ENCODE data around the gene KRTAP10-3.

KRTAP10-3 gene

DNA sequence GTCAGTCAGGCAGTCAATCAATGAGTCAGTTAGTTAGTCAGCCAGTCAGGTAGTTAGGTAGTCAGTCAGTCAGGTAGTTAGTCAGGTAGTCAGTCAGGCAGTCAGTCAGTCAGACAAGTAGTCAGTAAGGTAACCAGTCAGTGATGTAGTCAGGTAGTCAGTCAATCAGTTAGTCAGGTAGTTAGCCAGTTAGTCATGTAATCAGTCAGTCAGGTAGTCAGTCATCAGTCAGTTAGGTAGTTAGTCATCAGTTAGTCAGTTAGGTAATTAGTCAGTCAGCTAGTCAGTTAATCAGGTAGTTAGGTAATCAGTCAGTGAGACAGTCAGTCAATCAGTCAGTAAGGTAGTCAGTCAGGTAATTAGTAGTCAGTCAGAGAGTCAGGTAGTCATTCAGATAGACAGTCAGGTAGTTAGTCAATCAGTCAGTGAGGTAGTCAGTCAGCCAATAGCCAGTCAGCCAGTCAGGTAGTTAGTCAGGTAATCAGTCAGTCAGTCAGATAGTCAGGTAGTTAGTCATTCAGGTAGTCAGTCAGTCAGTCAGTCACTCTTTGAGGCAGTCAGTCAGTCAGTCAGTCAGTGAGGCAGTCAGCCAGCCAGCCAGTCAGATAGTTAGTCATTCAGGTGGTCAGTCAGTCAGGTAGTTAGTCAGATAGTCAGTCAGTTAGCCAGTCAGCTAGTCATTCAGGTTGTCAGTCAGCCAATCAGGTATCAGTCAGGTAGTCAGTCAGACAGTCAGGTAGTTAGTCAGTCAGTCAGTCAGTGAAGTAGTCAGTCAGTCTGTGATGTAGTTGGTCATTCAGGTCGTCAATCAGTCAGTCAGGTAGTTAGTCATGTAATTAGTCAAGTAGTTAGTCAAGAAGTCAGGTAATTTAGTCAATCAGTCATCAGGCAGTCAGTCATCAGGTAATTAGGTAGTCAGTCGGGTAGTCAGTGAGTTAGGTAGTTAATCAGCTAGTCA is 33.9 kb downstream of the KRTAP10-3 start:
- Mint-ChIP-seq H3K4me3 (no peak overlapping the region), H3K4me1 (ENCODE audit: low read depth) (no peaks in the 10 kb centered on the region), H3K9me3 (no peaks in the 10 kb centered on the region), H3K27ac (no peak overlapping the region), H3K36me3 (ENCODE audit: low read depth) (no peaks in the 10 kb centered on the region), H3K27me3 (no peaks in the 10 kb centered on the region)

DNA sequence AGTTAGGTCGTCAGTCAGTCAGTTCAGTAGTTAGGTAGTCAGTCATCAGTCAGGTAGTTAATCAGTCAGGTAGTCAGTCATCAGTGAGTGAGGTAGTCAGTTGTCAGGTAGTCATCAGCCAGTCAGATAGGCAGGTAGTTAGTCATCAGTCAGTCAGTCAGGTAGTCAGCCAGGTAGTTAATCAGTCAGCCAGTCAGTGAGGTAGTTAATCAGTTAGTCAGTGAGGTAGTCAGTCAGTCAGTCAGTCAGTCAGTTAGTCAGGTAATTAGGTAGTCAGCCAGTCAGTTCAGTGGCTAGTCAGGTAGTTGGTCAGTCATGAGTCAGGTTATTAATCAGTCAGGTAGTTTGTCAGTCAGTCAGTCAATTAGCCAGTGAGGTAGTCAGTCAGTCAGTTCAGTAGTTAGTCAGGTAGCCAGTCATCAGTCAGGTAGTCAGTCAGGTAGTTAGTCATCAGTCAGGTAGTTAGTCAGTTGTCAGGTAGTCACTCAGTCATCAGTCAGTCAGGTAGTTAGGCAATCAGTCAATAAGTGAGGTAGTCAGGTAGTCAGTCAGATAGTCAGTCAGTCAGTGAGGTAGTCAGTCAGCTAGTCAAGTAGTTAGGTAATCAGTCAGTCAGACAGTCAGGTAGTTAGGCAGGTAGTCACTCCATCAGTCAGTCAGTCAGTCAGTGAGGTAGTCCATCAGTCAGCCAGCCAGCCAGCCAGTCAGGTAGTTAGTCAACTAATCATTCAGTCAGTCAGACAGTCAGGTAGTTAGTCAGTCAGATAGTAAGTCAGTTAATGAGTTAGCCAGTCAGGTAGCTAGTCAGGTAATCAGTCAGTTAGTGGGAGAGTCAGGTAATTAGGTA is 34.8 kb downstream of the KRTAP10-3 start:
- no peaks in the 10 kb centered on the region for H3K27me3 Mint-ChIP-seq
- H3K4me1 Mint-ChIP-seq (ENCODE audit: low read depth): no peaks in the 10 kb centered on the region
- H3K36me3 Mint-ChIP-seq (ENCODE audit: low read depth): no peaks in the 10 kb centered on the region
- H3K9me3 Mint-ChIP-seq: no peaks in the 10 kb centered on the region
- H3K27ac Mint-ChIP-seq: no peak overlapping the region
- no peak overlapping the region for H3K4me3 Mint-ChIP-seq

DNA sequence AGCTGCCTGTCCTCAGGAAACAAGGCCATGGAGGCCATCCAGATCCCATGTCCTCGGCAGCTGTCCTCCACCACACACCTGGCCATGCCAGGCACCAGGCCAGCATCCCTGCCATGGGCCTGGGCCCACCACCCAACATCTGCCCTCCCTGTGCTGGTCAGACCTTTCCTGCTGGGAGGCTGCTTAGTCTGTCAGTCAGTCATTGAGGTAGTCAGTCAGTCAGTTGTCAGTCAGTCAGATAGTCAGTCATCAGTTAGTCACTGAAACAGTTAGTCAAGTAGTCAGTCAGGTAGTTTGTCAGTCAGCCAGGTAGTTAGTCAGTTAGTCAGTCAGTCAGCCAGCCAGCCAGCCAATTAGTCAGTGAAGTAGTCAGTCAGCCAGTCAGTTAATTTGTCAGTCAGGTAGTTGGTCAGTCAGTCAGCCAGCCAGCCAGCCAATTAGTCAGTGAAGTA is 35.8 kb downstream of the KRTAP10-3 start:
- H3K36me3 Mint-ChIP-seq (ENCODE audit: low read depth): no peaks in the 10 kb centered on the region

DNA sequence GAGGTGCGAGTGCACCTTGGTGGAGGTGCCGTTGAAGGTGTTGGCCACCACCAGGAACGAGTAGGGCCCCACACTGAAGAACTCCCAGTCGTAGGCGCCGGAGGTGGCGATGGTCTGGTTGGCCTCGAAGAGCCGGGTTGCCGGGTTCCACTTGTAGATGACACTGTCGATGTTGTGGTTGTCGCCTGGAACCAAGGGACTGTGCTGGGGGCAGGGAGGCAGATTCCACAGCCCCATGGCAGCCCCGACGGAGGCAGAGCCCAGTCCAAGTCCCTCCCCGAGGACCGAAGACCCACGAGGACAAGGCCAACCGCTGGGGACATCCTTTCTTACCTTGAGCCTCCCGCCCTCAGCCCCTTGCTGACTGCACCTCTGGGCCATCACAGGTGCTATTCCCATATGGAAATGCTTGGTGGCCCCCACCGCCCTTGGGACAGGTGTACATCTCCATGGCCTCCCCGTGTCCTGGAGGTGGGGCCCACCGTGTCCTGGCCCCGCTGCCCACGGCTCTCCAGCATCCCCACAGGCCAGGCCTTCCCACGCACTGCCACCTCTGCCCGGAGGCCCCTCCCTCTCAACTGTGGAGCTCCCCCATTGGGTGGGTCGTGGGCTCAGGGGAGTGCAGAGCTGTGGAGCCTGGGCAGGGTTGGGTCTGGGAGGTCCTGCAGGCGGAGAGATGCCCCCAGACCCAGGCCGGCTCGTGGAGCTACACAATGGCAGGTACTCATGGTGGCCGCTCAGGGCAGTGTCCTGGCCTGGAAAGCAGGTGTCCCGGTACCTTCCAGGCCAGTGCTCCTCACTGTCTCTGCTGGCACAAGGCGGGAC is 36.5 kb downstream of the KRTAP10-3 start:
- Mint-ChIP-seq H3K36me3 (ENCODE audit: low read depth) (no peaks in the 10 kb centered on the region), H3K4me3 (no peak overlapping the region), H3K9me3 (peaks cover 4% of the 10 kb centered on the region), H3K27ac (no peak overlapping the region), H3K4me1 (ENCODE audit: low read depth) (no peaks in the 10 kb centered on the region), H3K27me3 (no peaks in the 10 kb centered on the region)

More for the DNA sequence above, 35.8 kb downstream of the KRTAP10-3 start:
- Mint-ChIP-seq H3K9me3 (peaks cover 2% of the 10 kb centered on the region), H3K4me1 (ENCODE audit: low read depth) (no peaks in the 10 kb centered on the region), H3K27ac (no peak overlapping the region), H3K4me3 (no peak overlapping the region), H3K27me3 (no peaks in the 10 kb centered on the region)

GRCh38 chr21:44521301-44521927 is 37.2 kb downstream of the KRTAP10-3 start:
- Mint-ChIP-seq H3K4me1 (ENCODE audit: low read depth) (no peaks in the 10 kb centered on the region), H3K9me3 (peaks cover 4% of the 10 kb centered on the region), H3K4me3 (no peak overlapping the region), H3K27ac (no peak overlapping the region), H3K27me3 (no peaks in the 10 kb centered on the region), H3K36me3 (ENCODE audit: low read depth) (no peaks in the 10 kb centered on the region)

GRCh38 chr21:44520326-44521300 is 38.0 kb downstream of the KRTAP10-3 start:
- no peaks in the 10 kb centered on the region for H3K4me1 Mint-ChIP-seq (ENCODE audit: low read depth)
- no peak overlapping the region for H3K27ac Mint-ChIP-seq
- H3K4me3 Mint-ChIP-seq: no peak overlapping the region
- H3K27me3 Mint-ChIP-seq: no peaks in the 10 kb centered on the region
- no peaks in the 10 kb centered on the region for H3K36me3 Mint-ChIP-seq (ENCODE audit: low read depth)
- peaks cover 4% of the 10 kb centered on the region for H3K9me3 Mint-ChIP-seq

GRCh38 chr21:44519346-44520325 is 39.0 kb downstream of the KRTAP10-3 start:
- Mint-ChIP-seq H3K4me1 (ENCODE audit: low read depth) (no peaks in the 10 kb centered on the region), H3K9me3 (peaks cover 4% of the 10 kb centered on the region), H3K27ac (no peak overlapping the region), H3K4me3 (no peak overlapping the region), H3K27me3 (no peaks in the 10 kb centered on the region), H3K36me3 (ENCODE audit: low read depth) (no peaks in the 10 kb centered on the region)

DNA sequence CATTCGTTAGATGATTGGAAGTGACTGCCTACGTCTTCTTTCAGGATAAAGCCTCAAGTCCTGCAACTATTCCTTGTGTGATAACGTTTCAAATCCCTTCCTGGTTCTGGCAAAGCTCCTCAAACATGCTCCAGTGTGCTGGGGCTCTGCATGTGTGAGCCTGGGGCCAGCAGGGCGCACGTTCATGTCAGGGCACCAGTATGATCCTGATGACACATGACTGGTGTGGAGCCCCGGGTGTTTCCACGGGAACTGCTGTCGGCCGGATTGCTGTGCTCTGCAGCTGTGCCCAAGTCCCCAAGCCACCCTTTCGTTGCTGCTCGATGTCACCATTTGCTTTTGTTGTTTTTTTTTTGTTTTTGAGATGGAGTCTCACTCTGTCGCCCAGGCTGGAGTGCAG is 39.9 kb downstream of the KRTAP10-3 start:
- no peaks in the 10 kb centered on the region for H3K27me3 Mint-ChIP-seq
- peaks cover 4% of the 10 kb centered on the region for H3K9me3 Mint-ChIP-seq
- no peaks in the 10 kb centered on the region for H3K36me3 Mint-ChIP-seq (ENCODE audit: low read depth)
- no peak overlapping the region for H3K27ac Mint-ChIP-seq
- no peak overlapping the region for H3K4me3 Mint-ChIP-seq
- H3K4me1 Mint-ChIP-seq (ENCODE audit: low read depth): no peaks in the 10 kb centered on the region

GRCh38 chr21:44517175-44517899 is 41.3 kb downstream of the KRTAP10-3 start:
- peaks cover 4% of the 10 kb centered on the region for H3K9me3 Mint-ChIP-seq

GRCh38 chr21:44516828-44517174 is 41.8 kb downstream of the KRTAP10-3 start:
- Mint-ChIP-seq H3K4me1 (ENCODE audit: low read depth) (no peaks in the 10 kb centered on the region), H3K27me3 (no peaks in the 10 kb centered on the region), H3K9me3 (peaks cover 4% of the 10 kb centered on the region), H3K4me3 (no peak overlapping the region), H3K27ac (no peak overlapping the region), H3K36me3 (ENCODE audit: low read depth) (no peaks in the 10 kb centered on the region)

More at GRCh38 chr21:44517175-44517899, 41.3 kb downstream of the KRTAP10-3 start:
- Mint-ChIP-seq H3K27ac (no peak overlapping the region), H3K36me3 (ENCODE audit: low read depth) (no peaks in the 10 kb centered on the region), H3K4me1 (ENCODE audit: low read depth) (no peaks in the 10 kb centered on the region), H3K27me3 (no peaks in the 10 kb centered on the region), H3K4me3 (no peak overlapping the region)

DNA sequence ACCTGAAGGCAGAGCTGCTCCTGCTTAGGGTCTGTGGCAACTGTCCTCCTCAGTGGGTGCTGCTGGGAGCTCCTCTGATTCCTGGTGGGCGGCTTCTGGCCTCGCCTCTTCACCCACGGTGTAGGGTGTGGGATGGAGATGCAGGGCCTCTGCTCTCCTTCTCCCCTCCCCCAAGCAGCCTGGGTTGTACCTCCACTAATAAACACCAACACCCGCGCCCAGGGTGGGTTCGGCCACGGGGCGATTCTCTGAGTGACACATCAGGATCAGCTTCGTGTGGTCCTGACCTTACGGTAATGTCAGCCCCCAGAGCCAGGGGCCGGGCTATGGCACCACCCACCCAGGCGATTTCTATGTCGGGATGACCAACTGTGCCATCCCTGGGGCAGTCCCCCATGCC is 42.3 kb downstream of the KRTAP10-3 start:
- Mint-ChIP-seq H3K27ac (no peak overlapping the region), H3K27me3 (no peaks in the 10 kb centered on the region), H3K4me3 (no peak overlapping the region), H3K36me3 (ENCODE audit: low read depth) (no peaks in the 10 kb centered on the region), H3K9me3 (peaks cover 4% of the 10 kb centered on the region), H3K4me1 (ENCODE audit: low read depth) (no peaks in the 10 kb centered on the region)

All from stimulated activated naive CD8-positive, alpha-beta T cell treated with anti-CD3 and anti-CD28 coated beads, Interleukin-15, Interleukin-2, amounts not matched to agents 100 ng/mL and 50 ng/mL, for 24 hours (primary cell).